Fibroblast of skin of right quadriceps (primary cell): ENCODE measurements around the gene ABCA3.

Source experiments
- DNase-seq: peaks from one replicate; pipeline ENCODE4 v3.0.0-alpha.2; 2013

Gene ABCA3

DNA sequence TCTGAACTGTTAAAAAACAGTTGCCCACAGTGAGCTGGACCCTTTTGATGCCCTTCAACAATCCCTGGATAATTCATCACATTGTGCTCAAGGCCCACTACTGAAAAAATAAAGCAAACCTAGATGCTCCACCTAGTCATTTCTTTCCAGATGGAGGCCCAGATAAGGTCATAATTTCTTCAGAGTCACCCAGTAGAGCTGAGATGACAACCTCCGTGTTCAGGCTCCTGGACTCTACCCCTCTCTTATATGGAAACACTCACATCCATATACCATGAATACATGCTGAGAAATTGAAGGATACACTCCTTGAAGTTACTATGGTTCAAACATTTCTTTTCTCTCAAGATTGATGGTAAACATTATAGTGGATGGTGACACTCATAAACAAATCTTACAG is 2.7 kb upstream of the ABCA3 start:
- no peak for DNase-seq

GRCh38 chr16:2341456-2342447 is 1.2 kb upstream of the ABCA3 start:
- no peak for DNase-seq

DNA sequence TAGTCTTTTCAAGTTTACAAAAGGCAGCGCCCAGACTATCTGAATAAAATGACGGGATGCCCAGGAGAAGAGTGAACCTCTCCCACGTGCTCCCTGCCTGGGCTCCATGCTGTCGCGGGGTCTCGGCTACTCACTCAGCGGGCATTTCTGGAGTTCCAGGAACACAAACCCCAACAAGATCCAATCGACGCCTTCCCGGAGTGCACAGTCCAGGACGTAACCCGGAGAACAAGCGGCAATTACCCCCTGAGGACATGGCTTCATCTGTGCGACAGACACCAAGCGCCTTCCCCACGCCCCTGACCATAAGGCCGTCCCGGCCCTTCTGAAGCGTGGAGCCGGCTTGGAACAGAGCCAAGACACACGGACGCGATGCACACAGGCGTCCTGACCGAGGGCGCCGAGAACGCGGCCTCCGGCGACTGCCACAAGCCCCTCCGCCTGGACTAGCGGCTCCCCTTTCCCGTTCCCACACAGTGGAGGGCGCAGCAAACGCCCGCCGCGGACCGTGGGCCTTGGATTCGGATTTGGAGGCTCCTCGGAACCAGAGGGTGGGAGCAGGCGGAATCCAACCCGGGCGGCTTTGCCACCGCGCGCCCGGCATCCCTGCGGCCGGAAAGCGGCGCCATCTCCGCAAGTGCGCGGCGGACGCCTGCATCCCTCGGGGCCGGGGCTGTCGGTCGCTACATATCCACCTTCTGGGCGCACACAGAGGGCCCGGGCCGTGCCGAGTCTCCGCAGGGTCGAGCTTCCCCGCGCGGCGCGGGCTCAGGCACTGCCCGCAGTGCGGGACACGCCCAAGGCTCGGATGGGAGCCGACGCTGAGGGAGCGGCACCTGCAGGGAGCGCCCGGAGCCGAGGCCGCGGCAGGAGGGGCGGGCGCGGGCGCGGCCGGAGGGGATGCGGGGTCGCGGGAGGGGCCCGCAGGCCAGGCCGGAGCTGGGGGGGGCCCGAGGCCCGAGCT is 725 bp downstream of the ABCA3 start:
- no peak for DNase-seq

- no peak for DNase-seq
These were observed 2.9 kb downstream of the ABCA3 start for GRCh38 chr16:2337431-2338296.

GRCh38 chr16:2335286-2335895 is 5.1 kb downstream of the ABCA3 start:
- no peak for DNase-seq

GRCh38 chr16:2333772-2334379 is 6.7 kb downstream of the ABCA3 start:
- DNase-seq = peak; percentile 58

GRCh38 chr16:2333231-2333630 is 7.3 kb downstream of the ABCA3 start:
- DNase-seq = no peak

- no peak for DNase-seq
These were observed 8.6 kb downstream of the ABCA3 start for GRCh38 chr16:2331931-2332267.

- DNase-seq = no peak
These were observed 9.2 kb downstream of the ABCA3 start for GRCh38 chr16:2331199-2331930.

GRCh38 chr16:2329532-2329931 is 11.0 kb downstream of the ABCA3 start:
- no peak for DNase-seq

DNA sequence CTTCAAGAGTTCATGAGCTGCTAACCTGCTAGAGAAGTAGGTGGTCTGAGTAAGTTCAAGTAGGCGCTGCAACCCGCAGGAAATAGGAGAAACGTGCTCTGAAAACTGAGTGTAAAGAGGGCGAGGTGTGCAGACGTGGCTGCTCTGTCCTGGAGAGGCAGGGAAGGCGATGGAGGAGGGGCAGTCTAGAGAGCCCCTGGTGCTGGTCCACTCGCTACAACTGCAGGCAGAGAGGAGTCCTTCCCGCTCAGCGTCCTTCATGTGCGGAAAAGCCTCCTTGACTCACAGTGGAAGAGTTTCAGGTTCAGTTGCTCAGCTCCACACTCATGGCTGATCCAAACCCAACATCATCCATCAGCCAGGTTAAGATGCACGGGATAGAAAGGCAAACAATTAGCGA is 12.1 kb downstream of the ABCA3 start:
- no peak for DNase-seq

- no peak for DNase-seq
These were observed 14.3 kb downstream of the ABCA3 start for GRCh38 chr16:2326191-2326590.

DNA sequence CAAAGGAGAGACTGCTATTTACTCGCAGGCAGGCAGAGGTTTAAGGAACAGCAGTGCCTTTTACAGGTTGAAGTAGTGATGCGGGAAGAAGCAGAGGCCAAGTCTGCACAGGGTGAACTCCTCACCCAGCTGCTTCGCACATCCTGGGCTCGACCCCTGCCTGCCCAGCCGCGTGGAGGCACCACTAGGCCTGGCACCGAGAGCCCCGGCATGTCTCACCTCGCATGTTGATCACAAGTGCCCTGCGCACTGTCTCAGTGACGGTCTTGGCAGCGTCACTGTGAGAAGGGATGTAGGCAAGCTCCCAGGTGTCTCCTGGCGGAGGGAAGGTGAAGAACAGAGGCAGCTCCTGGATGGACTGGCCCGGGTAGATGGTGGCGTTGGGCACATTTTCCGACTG is 14.7 kb downstream of the ABCA3 start:
- no peak for DNase-seq

DNA sequence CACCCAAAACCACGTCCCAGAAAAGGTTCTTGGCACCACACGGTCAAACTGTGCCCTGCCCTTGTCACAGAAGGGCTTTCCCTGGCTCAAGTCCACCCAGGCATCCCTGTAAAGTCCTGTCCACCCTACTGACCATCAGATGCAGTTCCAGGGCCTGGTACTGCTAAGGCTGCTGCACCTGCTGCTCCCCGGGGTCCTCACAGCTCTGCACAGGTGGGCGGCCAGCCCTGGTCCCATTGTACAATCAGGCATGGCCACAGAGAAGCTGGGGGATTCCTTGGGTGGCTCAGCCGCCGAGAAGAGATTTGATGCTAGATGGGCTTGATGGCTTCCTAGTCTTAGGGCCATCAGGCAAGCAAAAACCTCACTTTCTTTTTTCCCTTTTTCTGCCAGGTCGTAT is 15.3 kb downstream of the ABCA3 start:
- DNase-seq = no peak

DNA sequence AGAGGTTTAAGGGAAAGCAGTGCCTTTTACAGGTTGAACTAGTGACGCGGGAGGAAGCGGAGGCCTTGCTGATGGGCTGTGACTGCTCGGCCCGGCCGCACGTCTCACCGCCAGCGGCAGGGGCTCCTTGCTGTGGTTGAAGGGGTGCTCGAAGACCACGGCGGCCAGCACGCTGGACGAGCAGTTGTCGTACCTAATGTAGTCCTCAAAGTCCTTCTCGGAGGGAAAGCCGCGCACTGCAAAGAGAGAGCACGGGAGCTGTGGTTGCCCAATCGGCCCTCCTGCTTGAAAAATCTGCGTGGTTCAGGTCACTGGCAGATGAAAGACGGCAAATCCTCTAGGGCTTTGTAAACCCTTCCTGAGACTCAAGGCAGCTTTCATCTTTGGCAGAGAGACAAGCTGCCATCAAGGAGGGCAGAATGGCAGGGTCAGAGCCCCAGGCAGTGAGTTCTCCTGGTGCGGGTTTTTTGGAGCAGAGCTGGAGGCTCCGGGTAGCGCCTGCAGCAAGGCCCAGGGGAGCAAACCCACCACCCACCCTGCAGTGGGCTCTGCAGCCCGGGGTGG is 16.1 kb downstream of the ABCA3 start:
- DNase-seq = no peak

DNA sequence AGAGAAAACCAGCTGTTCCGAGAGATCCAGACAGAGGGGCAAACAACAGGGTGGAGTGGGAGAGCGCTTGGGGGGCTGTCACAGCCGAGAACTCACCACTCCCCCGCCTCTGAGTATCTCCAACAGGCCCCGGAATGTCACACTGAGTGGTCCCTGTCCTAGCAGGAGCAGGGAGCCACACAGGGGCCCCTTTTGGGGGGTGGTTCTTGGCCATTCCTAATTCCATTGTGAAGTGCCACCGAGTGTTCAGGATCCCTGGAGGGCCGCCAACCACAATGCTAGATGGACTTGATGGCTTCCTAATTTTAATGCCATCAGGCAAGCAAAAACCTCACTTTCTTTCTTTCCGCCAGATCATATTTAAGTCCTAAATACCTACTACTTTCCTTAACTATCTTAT is 16.8 kb downstream of the ABCA3 start:
- DNase-seq = no peak

DNA sequence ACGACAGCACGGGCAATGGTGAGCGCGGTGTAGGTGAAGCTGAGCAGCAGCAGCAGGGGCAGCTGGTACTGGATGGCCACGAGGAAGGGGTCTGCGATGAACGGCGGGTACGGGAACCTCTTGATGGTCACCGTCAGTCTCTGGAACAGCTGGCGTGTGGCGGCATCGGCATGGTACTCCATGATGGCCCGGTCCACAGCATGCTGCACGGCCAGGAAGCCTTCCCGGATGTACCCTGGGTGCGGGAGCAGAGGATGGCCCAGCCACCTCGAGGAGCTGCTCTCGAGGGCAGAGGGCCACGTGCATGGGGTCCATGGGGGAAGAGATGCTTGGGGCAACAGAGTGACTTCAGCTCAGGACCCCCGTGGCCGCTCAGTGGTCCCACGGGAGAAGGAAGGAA is 20.9 kb downstream of the ABCA3 start:
- no peak for DNase-seq

GRCh38 chr16:2317231-2318020 is 23.1 kb downstream of the ABCA3 start:
- no peak for DNase-seq

DNA sequence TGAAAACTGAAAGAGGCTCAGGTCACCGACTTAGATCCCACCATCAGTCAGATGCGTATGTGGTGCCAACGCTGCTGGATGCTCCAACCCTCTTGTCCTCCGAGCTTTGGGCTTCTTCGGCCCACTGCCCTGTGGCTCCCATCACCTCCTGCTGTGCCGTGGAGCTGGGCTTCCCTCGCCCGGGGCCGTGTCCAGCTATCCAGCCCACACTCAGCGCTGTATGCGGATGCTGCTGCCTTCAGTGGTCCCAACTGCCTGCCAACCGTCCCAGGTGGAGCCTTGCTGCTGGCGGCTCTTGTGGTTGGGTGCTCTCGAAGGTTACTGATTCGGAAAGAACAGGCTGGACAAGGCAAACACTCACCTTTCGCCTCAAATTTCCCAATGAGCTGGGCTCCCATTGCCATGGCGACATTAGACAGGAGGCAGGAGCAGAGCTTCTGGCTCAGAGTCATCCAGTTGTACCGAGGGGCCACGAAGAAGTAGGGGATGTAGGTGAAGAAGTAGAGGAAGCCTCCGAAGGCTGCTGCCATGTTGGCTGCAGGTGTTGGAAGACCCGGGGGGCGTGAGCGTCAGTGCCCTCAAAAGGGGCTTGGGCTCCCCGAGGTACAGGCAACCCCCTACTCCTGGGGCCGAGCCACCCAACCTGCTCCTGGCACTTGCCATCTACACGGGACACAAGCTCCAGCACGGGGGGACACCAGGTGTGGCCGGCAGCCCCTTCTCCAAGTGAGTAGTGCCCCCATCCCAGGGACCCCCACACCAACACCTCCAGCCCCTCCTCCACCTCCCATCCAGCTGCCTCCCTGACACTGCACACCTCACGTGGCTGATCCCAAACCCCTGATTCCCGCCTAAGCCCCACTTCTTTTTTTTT is 32.2 kb downstream of the ABCA3 start:
- no peak for DNase-seq
